Amniotic stem cell (primary cell): ENCODE data around the gene DMBT1.

Source experiments
- DNase-seq: peaks from one replicate; lab custom pipeline; 2025; lab: John Stamatoyannopoulos, UW

The DMBT1 gene

GRCh38 chr10:122560279-122560804, at the start of gene DMBT1:
TSS of gene DMBT1 (plus strand) at chr10:122560754. CDS start at chr10:122560771, 17 bp downstream.
- DNase-seq: no peak

GRCh38 chr10:122513053-122513452, 47.5 kb upstream of the DMBT1 start:
- no peak for DNase-seq

GRCh38 chr10:122514045-122514840, 46.3 kb upstream of the DMBT1 start:
- DNase-seq: no peak

- no peak for DNase-seq
These were observed 45.5 kb upstream of the DMBT1 start for GRCh38 chr10:122515022-122515424.

- DNase-seq: no peak
These were observed 44.8 kb upstream of the DMBT1 start for GRCh38 chr10:122515588-122516231.

GRCh38 chr10:122516734-122517133, 43.8 kb upstream of the DMBT1 start:
- DNase-seq: no peak

GRCh38 chr10:122519144-122519543, 41.4 kb upstream of the DMBT1 start:
- DNase-seq: no peak

GRCh38 chr10:122519873-122520272, 40.7 kb upstream of the DMBT1 start:
- no peak for DNase-seq

- DNase-seq: no peak
These were observed 39.5 kb upstream of the DMBT1 start for GRCh38 chr10:122521011-122521410.

- DNase-seq: no peak
These were observed 35.7 kb upstream of the DMBT1 start for GRCh38 chr10:122524811-122525210.

GRCh38 chr10:122525788-122526187, 34.8 kb upstream of the DMBT1 start:
- DNase-seq: no peak

- no peak for DNase-seq
These were observed 33.7 kb upstream of the DMBT1 start for GRCh38 chr10:122526892-122527291.

- no peak for DNase-seq
These were observed 30.4 kb upstream of the DMBT1 start for GRCh38 chr10:122530177-122530576.

- DNase-seq: no peak
These were observed 29.3 kb upstream of the DMBT1 start for GRCh38 chr10:122531261-122531660.

GRCh38 chr10:122531939-122532338, 28.6 kb upstream of the DMBT1 start:
- no peak for DNase-seq

- DNase-seq: no peak
These were observed 27.8 kb upstream of the DMBT1 start for GRCh38 chr10:122532601-122533296.

GRCh38 chr10:122537545-122537944, 23.0 kb upstream of the DMBT1 start:
- DNase-seq: no peak

GRCh38 chr10:122541541-122542002, 19.0 kb upstream of the DMBT1 start:
- DNase-seq: no peak

- no peak for DNase-seq
These were observed 16.7 kb upstream of the DMBT1 start for GRCh38 chr10:122543676-122544445.

GRCh38 chr10:122544493-122544892, 16.1 kb upstream of the DMBT1 start:
- no peak for DNase-seq

GRCh38 chr10:122546242-122546641, 14.3 kb upstream of the DMBT1 start:
- DNase-seq: no peak
